Lung microvascular endothelial cell (primary cell): ENCODE data around the gene ALDH1B1. TPM values are rescaled to one million over a fixed set of nuclear protein-coding genes. Genes with fewer than 3 reads are reported as not detected.
"Not testable (repeated sequence)": the region's sequence is repeated elsewhere in the genome, so short reads cannot be mapped to it uniquely, and the experiment has no call there.

Source experiments
- DNase-seq, 2 donors: peaks; one replicate each; pipeline versions ENCODE4 v3.0.0 to v3.0.0-alpha.2; 2010; ENCODE audit warnings: low read depth in 2 of 2
- total RNA-seq: library from RNA; depleted of rRNA; stranded (reverse); fragments of >200 nt; gene quantifications from 2 replicates; pipeline ENCODE4 v1.2.1, GENCODE V29; 2014

Gene ALDH1B1
- total RNA-seq, 1 donor from 2014 or later: 11.1 TPM

- DNase-seq: no peak
Measured at GRCh38 chr9:38361473-38361850, 31.0 kb upstream of the ALDH1B1 start.

DNA sequence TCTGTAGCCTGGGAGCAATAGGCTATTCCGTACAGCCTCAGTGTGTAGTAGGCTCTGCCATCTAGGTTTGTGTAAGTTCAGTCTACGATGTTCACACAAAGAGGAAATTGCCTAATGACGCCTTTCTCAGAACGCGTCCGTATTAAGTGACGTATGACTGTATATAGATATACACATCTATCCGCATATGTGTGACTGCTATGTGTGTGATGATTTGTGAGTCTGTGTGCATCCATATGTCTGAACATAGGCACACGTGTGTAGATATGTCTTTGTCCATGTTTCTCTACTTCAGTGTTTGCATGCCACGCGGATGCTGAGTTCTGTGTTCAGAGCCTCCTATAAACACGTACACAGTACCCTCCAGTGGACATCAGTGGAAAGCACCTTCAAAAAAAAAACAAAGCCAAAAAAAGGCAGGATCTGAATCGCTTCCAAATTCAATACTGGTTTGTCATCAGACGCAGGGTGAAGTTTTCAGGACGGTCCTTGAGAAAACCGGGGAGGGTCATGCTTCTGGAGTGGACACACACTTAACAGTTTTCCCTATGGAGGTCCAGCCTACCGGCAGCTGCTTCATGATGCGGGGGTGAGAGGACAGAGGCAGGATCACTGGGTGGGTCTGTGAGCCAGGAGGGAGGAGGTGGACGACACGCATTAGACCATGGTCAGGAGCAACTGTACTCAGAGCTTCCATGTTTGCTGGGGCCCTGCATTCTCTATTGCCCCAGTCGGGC lies 29.5 kb upstream of the ALDH1B1 start:
- DNase-seq: peak; percentile 79 to 80

DNA sequence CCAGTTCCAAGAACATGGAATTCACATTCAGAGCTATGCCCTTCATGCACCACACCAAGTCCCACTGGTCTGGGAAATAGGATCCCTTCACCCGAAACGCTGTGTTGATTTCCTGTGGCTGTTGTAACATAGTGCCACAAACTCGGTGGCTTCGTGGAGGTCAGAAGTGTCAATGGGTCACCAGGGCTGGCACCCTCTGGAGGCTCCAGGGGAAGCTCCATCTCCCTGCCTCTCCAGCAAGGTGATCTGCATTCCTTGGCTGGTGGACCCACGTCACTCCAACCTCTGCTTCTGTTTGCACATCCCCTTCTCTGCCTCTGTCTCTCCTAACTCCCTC lies 28.9 kb upstream of the ALDH1B1 start:
- DNase-seq: no peak

GRCh38 chr9:38367898-38368297 lies 24.6 kb upstream of the ALDH1B1 start:
- DNase-seq: no peak

GRCh38 chr9:38368731-38369130 lies 23.8 kb upstream of the ALDH1B1 start:
- DNase-seq: no peak

DNA sequence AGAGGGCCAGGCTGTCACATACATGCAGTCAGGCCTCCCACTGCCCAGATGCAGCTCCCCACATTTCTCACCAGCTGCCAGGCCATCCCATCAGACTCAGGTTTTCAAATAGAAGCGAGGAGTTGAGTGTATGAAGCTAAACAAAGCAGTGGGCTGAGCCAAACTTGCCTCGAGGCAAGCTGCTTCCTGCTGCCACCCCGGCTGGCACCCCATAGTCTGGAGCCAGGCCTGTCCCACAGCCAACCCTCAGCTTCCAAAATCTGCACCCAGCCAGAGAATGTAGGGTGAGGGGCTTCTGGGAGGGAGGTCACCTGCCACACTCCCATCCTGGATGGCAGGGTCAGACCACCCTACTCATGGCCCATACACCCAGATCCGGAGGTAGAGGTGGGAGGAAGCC lies 22.3 kb upstream of the ALDH1B1 start:
- DNase-seq: no peak

DNA sequence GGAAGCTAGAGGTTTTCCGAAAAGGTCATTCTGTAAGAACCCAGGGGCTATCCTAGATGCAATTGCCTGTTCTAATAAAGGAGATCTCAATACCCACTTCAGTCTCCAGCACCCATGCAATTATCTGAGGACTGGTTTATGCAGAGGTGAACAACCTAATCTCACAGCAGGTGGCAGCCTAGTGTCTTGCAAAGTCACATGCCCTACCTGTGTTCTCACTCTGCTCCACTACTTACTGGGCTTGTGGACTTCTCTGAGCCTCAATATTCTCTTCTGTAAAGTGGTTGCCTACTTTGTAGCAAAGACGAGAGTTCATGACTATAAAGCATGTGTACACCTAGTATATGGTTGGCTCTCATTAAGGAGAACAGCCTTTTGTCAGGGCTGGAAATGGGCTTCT lies 21.0 kb upstream of the ALDH1B1 start:
- peak; percentile 13 to 57 for DNase-seq

DNA sequence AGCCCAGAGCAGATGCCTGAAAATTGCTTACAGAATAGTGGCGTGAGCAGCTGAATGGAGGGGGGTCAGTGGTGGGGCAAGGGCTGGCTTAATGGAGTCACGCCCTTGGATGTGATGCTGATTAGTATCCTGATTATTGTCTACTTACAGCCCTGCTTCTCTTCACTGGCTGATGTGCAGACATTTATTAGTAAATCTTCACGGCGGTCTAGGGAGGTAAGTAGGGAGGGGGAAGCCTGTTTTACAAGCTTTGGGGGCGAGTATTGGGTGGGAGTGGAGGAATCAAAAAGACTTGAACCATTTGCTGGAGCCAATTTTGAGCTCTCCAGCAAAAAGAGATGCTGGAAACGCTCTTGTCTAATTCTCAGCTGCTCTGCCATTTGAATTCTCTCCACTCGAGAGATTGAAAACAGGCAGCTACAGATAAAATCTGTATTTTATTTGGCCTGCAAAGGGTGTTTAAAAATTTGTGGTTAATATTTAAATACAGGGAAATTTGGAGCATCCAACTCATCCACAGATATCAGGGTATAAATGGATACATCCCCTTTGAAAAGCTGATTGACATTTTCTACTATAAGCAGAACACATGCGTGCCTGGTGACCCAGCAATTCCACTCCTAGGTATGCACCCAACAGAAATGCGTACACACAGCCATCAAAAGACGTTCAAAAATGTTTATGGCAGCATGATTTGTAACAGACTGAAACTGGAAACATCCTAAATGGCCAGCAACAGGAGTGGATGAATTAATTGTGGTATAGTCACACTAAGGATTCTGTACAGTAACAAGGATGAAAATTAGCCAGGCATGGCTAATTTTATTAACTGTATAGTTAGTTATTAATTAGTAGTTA lies 19.5 kb upstream of the ALDH1B1 start:
- no peak for DNase-seq

- no peak for DNase-seq
Measured at GRCh38 chr9:38373679-38374078, 18.8 kb upstream of the ALDH1B1 start.

DNA sequence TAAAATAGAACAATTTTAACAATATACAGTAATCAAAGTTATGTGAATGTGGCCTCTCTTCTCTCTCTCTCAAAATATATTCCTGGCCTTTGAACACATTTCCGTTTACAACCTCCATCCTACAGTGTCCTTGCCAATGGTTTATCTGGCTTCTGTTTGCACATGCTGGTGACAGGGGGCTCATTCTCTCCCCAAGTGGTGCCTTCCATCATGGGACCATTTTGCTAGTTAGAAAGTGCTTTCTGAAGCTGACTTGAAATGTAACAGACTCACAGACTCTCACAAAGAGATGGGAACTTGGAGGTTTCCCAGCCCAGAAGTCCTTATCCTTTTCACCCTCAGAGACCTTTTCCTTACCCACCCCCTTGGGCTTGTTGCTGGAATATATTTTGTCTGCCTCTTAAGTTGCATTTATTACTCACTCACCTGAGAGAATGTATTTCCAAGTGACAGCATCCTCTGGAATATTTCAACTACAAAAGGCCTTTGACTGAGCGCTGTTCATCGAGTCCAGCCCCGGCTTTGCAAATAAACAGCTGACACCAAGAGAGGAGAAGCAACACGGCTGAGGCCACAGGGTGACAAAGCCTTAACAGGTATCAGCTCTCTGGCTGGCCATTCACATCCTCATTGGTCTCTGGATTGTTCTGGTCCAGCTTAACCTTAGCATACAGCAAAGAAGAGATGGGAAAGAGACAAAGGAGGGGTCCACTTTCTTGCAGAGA lies 17.5 kb upstream of the ALDH1B1 start:
- no peak for DNase-seq

- no peak for DNase-seq
Measured at GRCh38 chr9:38375572-38375963, 16.9 kb upstream of the ALDH1B1 start.

DNA sequence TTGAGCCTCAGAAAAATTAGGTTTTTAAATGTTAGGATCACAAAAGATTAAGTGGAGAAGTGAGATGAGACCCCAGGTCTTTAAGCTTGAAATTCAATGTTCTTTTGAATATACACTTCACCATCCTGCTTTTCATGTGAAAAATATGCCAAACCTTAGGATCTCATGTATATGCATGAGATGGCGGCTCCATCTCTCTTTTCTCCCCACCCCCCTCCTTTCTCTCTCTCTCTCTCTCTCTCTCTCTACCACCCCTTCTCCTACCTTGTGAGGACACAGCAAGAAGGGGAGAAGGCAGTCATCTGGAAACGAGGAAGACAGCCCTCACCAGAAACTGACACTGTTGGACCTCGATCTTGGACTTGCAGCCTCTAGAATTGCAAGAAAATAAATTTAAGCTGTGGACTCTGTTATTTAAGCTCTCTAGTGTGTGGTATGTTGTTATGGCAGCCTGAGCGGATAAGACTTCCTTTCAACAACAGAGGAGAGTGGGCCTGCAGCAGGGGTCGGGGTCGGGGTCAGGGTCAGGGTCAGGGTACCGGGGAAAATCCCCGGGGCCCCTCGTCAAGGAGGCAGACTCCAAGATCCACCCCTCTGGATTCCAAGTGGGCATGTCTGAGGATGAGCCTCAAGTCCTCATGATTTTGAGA lies 16.4 kb upstream of the ALDH1B1 start:
- DNase-seq: no peak

DNA sequence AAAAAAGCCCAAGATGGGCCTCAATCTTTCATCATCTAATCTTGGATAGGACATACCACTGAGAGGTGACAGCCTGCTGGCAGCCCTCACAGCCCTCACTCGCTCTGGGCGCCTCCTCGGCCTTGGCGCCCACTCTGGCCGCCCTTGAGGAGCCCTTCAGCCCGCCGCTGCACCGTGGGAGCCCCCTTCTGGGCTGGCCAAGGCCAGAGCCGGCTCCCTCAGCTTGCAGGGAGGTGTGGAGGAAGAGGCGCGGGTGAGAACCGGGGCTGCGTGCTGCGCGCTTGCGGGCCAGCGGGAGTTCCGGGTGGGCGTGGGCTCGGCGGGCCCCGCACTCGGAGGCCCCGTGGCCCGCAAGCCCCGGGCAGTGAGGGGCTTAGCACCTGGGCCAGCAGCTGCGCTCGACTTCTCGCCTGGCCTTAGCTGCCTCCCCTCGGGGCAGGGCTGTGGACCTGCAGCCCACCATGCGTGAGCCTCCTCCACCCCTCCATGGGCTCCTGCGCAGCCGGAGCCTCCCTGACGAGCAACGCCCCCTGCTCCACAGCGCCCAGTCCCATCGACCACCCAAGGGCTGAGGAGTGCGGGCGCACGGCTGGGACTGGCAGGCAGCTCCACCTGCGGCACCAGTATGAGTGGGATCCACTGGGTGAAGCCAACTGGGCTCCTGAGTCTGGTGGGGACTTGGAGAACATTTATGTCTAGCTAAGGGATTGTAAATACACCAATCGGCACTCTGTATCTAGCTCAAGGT lies 15.0 kb upstream of the ALDH1B1 start:
- DNase-seq: not testable (repeated sequence)

DNA sequence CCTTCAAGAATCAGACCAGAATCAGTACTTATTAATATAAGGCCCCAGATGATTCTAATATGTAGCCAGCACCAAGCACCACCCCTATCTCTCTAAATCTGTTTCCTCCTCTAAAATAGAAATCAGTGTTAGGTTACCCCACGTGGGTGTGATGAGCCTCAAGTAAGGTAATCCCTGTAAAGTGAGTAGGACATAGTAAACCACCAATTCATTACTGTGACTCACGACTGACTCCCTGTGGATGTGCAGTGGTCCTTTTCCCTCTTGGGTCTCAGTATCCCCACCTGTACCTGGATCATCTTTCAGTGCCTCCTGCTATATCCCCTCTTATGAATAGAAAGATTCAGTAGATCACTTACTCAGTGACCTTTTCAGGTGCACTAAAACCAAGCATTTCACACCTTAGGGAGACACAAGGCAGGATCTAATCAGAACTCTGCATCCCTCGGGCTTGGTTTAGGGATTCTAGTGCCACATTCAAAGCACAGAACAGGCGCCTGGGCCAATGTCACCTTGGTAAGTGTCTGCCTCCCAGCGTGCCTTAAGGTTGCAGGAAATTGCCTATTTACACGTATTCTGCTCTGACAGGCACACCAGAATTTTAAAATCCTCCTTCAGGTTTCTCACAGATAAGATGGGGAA lies 12.2 kb upstream of the ALDH1B1 start:
- no peak for DNase-seq

- DNase-seq: no peak
Measured at GRCh38 chr9:38380872-38381534, 11.5 kb upstream of the ALDH1B1 start.

- DNase-seq: no peak
Measured at GRCh38 chr9:38382141-38382540, 10.4 kb upstream of the ALDH1B1 start.

DNA sequence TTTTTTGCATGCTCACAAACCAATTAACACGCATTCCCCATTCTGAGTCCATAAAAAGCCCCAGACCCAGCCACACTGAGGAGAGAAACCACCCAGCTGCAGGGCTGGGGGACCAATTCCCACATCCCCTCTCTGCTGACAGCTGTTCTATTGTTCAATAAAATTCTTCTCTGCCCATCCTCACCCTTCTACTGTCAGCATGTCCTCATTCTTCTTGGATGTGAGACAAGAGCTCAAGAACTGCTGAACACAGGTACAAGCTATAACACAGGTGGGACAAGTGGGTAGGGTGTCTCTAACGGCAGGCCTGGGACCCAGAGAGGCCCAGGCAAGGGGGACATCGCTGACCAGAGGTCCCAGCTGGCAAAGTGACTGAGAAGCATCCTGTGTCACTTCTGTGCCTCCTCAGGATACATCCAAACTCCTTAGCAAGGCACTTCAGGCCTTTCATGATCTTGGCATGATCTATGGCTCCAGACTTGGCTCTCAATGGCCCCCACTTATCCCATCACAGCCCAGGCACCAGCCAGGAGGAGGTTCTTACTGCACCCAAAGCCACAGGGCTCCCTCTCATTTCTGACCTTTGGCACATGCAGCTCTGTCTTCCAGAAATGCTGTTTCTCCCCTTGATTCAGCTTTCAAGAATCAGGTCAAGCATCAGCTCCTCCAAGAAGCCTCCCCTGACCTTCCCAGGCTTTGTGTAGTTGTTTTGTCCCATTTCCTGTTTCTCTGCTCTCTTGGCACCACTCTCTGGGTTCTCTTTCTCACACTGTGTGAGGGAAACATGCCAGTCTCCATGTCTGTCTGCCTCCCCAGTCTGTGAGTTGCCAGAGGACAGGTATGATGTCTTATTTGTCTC lies 7.3 kb upstream of the ALDH1B1 start:
- DNase-seq: no peak

DNA sequence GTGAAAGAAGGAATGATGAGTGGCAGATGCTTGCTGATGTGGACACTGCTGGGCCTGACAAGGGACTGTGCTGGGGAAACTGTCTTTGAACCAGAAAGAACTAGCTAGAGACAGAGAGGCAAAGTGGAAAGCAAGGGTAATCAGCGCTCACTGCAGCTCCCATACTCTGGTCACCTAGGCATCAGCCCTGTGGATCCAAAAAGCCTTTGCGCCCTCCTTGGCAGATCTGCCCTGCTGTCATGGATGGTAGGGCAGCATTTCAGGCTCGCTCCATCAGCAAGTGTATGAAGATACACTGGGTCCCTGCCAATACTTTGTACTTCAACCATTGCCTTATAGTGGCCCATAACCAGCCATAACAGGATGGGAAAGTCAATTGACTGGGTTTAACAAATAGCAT lies 6.6 kb upstream of the ALDH1B1 start:
- no peak for DNase-seq

- DNase-seq: no peak
Measured at GRCh38 chr9:38386319-38386895, 6.1 kb upstream of the ALDH1B1 start.
